ENCODE results near the gene DGUOK.

The DGUOK gene

GRCh38 chr2:73908689-73909652 lies 17.7 kb upstream of the DGUOK start:
- no peaks in the 10 kb centered on the region for H3K27me3 Mint-ChIP-seq (ENCODE audit: low read depth)
- no peaks in the 10 kb centered on the region for H3K36me3 Mint-ChIP-seq (ENCODE audit: low read depth)
- H3K9me3 Mint-ChIP-seq = no peaks in the 10 kb centered on the region
- H3K4me1 Mint-ChIP-seq (ENCODE audit: low read depth) = no peaks in the 10 kb centered on the region
- H3K27ac Mint-ChIP-seq = no peak overlapping the region
- no peak overlapping the region for H3K4me3 Mint-ChIP-seq

DNA sequence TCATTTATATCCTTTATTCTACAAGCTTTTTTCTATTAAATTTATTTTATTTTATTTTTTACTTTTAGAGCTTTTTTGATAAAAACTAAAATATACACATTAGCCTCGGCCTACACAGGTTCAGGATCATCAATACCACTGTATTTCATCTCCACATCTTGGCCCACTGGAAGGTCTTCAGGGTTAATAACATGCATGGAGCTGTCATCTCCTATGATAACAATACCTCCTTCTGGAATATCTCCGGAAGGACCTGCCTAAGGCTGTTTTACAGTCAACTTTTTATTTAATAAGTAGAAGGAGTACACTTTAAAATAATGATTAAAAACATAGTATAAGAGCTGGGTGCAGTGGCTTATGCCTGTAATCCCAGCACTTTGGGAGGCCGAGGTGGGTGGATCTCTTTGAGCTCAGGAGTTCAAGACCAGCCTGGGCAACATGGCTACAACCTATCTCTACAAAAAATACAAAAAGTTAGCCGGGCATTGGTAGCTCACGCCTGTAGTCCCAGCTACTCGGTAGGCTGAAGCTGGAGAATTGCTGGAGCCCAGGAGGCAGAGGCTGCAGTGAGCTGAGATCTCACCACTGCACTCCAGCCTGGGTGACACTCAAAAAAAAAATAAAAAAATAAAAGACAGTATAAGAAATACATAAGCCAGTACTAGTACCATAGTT lies 15.7 kb upstream of the DGUOK start:
- Mint-ChIP-seq H3K9me3 (no peaks in the 10 kb centered on the region), H3K27ac (no peak overlapping the region), H3K36me3 (ENCODE audit: low read depth) (no peaks in the 10 kb centered on the region), H3K4me3 (no peak overlapping the region), H3K4me1 (ENCODE audit: low read depth) (peaks cover 5% of the 10 kb centered on the region), H3K27me3 (ENCODE audit: low read depth) (no peaks in the 10 kb centered on the region)

GRCh38 chr2:73911548-73912208 lies 15.0 kb upstream of the DGUOK start:
- no peak overlapping the region for H3K27ac Mint-ChIP-seq
- no peaks in the 10 kb centered on the region for H3K36me3 Mint-ChIP-seq (ENCODE audit: low read depth)
- H3K4me1 Mint-ChIP-seq (ENCODE audit: low read depth) = peaks cover 5% of the 10 kb centered on the region
- H3K9me3 Mint-ChIP-seq = no peaks in the 10 kb centered on the region
- H3K27me3 Mint-ChIP-seq (ENCODE audit: low read depth) = no peaks in the 10 kb centered on the region
- H3K4me3 Mint-ChIP-seq = no peak overlapping the region

- Mint-ChIP-seq H3K27me3 (ENCODE audit: low read depth) (no peaks in the 10 kb centered on the region), H3K27ac (no peak overlapping the region), H3K4me1 (ENCODE audit: low read depth) (peaks cover 7% of the 10 kb centered on the region), H3K4me3 (no peak overlapping the region), H3K9me3 (no peaks in the 10 kb centered on the region), H3K36me3 (ENCODE audit: low read depth) (no peaks in the 10 kb centered on the region)
Observed at GRCh38 chr2:73913414-73914054, 13.1 kb upstream of the DGUOK start.

DNA sequence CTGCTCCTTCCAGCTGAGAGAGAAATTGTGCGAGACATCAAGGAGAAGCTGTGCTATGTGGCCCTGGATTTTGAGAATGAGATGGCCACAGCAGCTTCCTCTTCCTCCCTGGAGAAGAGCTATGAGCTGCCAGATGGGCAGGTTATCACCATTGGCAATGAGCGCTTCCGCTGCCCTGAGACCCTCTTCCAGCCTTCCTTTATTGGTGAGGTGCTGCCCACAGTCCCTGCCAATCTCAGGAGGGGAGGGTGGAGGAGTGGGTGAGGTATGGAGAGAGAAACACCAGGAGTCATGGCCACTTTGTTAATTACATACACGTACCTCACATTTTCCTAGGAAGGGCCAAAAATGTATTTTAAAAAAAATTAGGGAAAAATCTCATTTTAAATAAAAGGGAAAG lies 12.0 kb upstream of the DGUOK start:
- no peak overlapping the region for H3K4me3 Mint-ChIP-seq
- no peaks in the 10 kb centered on the region for H3K9me3 Mint-ChIP-seq
- no peak overlapping the region for H3K27ac Mint-ChIP-seq
- H3K27me3 Mint-ChIP-seq (ENCODE audit: low read depth) = no peaks in the 10 kb centered on the region
- H3K4me1 Mint-ChIP-seq (ENCODE audit: low read depth) = peaks cover 7% of the 10 kb centered on the region
- no peaks in the 10 kb centered on the region for H3K36me3 Mint-ChIP-seq (ENCODE audit: low read depth)

DNA sequence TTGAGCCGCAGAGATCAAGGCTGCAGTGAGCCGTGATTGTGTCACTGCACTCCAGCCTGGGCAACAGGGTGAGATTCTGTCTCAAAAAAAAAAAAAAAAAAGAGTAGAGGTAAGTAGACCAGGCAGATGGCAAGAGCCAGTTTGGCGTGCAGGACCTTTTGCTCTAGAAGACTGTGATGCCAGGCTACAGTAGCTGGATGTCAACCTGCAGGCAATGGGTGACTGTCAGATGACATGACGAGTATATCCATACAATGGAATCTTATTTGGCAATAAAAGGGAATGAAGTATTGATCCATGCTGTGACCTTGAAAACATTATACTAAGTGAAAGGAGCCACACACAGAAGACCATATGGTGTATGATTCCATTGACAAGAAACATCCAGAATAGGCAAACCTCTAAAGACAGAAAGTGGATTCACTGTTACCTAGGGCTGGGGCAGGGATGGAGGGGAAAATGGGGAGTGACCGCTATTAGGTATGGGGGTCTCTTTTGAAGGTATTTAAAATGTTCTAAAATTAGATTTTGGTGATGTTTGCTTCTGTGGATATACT lies 11.2 kb upstream of the DGUOK start:
- Mint-ChIP-seq H3K27ac (no peak overlapping the region), H3K27me3 (ENCODE audit: low read depth) (no peaks in the 10 kb centered on the region), H3K4me1 (ENCODE audit: low read depth) (peaks cover 7% of the 10 kb centered on the region)

GRCh38 chr2:73916666-73917065 lies 10.0 kb upstream of the DGUOK start:
- Mint-ChIP-seq H3K27ac (no peak overlapping the region), H3K36me3 (ENCODE audit: low read depth) (no peaks in the 10 kb centered on the region), H3K4me3 (no peak overlapping the region), H3K27me3 (ENCODE audit: low read depth) (no peaks in the 10 kb centered on the region), H3K9me3 (no peaks in the 10 kb centered on the region), H3K4me1 (ENCODE audit: low read depth) (peaks cover 10% of the 10 kb centered on the region)

More for the DNA sequence above, 11.2 kb upstream of the DGUOK start:
- Mint-ChIP-seq H3K36me3 (ENCODE audit: low read depth) (no peaks in the 10 kb centered on the region), H3K4me3 (no peak overlapping the region), H3K9me3 (no peaks in the 10 kb centered on the region)

DNA sequence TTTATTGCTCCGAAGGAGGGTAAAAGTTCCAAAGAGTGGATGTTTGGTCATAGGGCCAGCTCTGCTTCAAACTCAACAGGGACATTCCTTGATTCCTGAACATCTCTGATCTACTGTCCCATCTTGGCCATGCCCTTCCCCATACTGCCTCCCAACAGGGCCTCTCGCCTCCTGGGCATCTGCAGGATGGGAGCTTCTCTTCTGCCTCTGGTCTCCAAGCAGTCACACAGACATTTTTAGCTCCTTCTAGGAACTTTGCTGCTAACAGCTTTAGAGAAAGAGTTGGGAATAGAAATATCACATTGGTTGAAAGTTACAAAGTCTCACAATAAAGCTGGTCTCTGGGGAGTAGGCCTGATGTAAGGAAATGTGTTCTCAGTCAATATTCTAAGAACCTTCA lies 9.4 kb upstream of the DGUOK start:
- Mint-ChIP-seq H3K4me3 (no peak overlapping the region), H3K4me1 (ENCODE audit: low read depth) (peaks cover 10% of the 10 kb centered on the region), H3K36me3 (ENCODE audit: low read depth) (no peaks in the 10 kb centered on the region), H3K27me3 (ENCODE audit: low read depth) (no peaks in the 10 kb centered on the region), H3K9me3 (no peaks in the 10 kb centered on the region), H3K27ac (no peak overlapping the region)

- H3K9me3 Mint-ChIP-seq = no peaks in the 10 kb centered on the region
- no peaks in the 10 kb centered on the region for H3K27me3 Mint-ChIP-seq (ENCODE audit: low read depth)
Observed at GRCh38 chr2:73917696-73918207, 8.9 kb upstream of the DGUOK start.

DNA sequence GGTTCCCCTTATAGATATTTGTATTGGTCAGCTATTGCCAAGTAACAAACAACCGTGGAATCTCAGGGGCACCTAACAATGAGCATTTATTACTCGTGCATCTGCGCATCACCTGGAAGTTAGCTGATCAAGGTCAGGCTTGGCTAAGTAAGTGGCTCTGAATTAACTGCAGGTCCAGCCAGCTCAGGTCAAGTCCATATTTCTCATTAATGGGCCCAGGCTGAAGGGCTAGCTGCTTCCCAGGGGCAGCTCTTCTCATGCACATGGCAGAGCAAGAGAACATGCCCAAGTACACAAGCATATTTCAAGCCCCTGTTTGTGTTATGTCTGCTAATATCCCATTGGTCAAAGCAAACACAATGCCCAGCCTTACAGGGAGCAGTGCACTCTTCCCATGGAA lies 7.8 kb upstream of the DGUOK start:
- Mint-ChIP-seq H3K4me3 (no peak overlapping the region), H3K27me3 (ENCODE audit: low read depth) (no peaks in the 10 kb centered on the region), H3K4me1 (ENCODE audit: low read depth) (peaks cover 14% of the 10 kb centered on the region), H3K27ac (no peak overlapping the region), H3K36me3 (ENCODE audit: low read depth) (no peaks in the 10 kb centered on the region), H3K9me3 (no peaks in the 10 kb centered on the region)

More at GRCh38 chr2:73917696-73918207, 8.9 kb upstream of the DGUOK start:
- Mint-ChIP-seq H3K4me1 (ENCODE audit: low read depth) (peaks cover 11% of the 10 kb centered on the region), H3K36me3 (ENCODE audit: low read depth) (no peaks in the 10 kb centered on the region), H3K4me3 (no peak overlapping the region), H3K27ac (no peak overlapping the region)

- peaks cover 13% of the 10 kb centered on the region for H3K4me1 Mint-ChIP-seq (ENCODE audit: low read depth)
- no peak overlapping the region for H3K27ac Mint-ChIP-seq
- H3K36me3 Mint-ChIP-seq (ENCODE audit: low read depth) = no peaks in the 10 kb centered on the region
- no peaks in the 10 kb centered on the region for H3K27me3 Mint-ChIP-seq (ENCODE audit: low read depth)
- H3K9me3 Mint-ChIP-seq = no peaks in the 10 kb centered on the region
- no peak overlapping the region for H3K4me3 Mint-ChIP-seq
Observed at GRCh38 chr2:73919596-73920228, 7.0 kb upstream of the DGUOK start.

GRCh38 chr2:73920577-73921545 lies 5.8 kb upstream of the DGUOK start:
- Mint-ChIP-seq H3K4me1 (ENCODE audit: low read depth) (peaks cover 10% of the 10 kb centered on the region), H3K36me3 (ENCODE audit: low read depth) (no peaks in the 10 kb centered on the region), H3K27ac (no peak overlapping the region), H3K4me3 (no peak overlapping the region), H3K9me3 (no peaks in the 10 kb centered on the region), H3K27me3 (ENCODE audit: low read depth) (no peaks in the 10 kb centered on the region)

- Mint-ChIP-seq H3K9me3 (no peaks in the 10 kb centered on the region), H3K27ac (no peak overlapping the region), H3K27me3 (ENCODE audit: low read depth) (no peaks in the 10 kb centered on the region), H3K4me1 (ENCODE audit: low read depth) (peaks cover 15% of the 10 kb centered on the region), H3K4me3 (no peak overlapping the region), H3K36me3 (ENCODE audit: low read depth) (no peaks in the 10 kb centered on the region)
Observed at GRCh38 chr2:73921581-73921980, 5.1 kb upstream of the DGUOK start.

All from T-helper 1 cell treated with Interleukin-12 subunit alpha and Interleukin-12 subunit beta and Interleukin-4 antibody, amounts not matched to agents 30 μg/mL and 1 μg/mL, for 36 hours (primary cell).